Gastrocnemius medialis (tissue), 4 donors: Measurements from ENCODE around the gene FKBP8.

Experiments used
- CTCF ChIP-seq, 5 experiments: fragments of 450-650 bp in 3 of 5; fragments of 200-600 bp in 2 of 5; sonication (generic) in 2 of 5; IDR thresholded peaks in 4 of 5; conservative IDR thresholded peaks in 1 of 5; 1 replicate in 4 of 5; 2 replicates in 1 of 5; pipeline ENCODE4 v1.5.1; 2016 to 2019; ENCODE audit warnings: antibody characterized with exemption in 5 of 5, mild to moderate bottlenecking in 3 of 5, moderate library complexity in 3 of 5
- POLR2A ChIP-seq, 2 donors: fragments of 450-650 bp; IDR thresholded peaks; one replicate each; pipeline ENCODE4 v1.6.1; 2017; ENCODE audit warnings: antibody characterized with exemption in 2 of 2, mild to moderate bottlenecking in 2 of 2, moderate library complexity in 2 of 2

GRCh38 chr19:18576383-18576782, 33.0 kb upstream of the FKBP8 start:
- TF ChIP-seq CTCF (IDR thresholded peaks at IDR 0.05 in 4 of 5, conservative IDR thresholded peaks at IDR 0.05 in 1 of 5) (no peak), POLR2A (IDR thresholded peaks at IDR 0.05) (no peak)
